Ishikawa (cell line): ENCODE data around the gene TRIM54.

Source experiments
- CEBPB ChIP-seq: IDR thresholded peaks from 2 replicates; pipeline ENCODE4 v1.6.1; 2012
- EP300 ChIP-seq: IDR thresholded peaks from 2 replicates; pipeline ENCODE4 v1.6.1; 2012; ENCODE audit warnings: borderline replicate concordance
- FOXM1 ChIP-seq: IDR thresholded peaks from 2 replicates; pipeline ENCODE4 v1.6.1; 2012; ENCODE audit warnings: low read depth, borderline replicate concordance
- MAX ChIP-seq: IDR thresholded peaks from 2 replicates; pipeline ENCODE4 v1.6.1; 2012
- RAD21 ChIP-seq: IDR thresholded peaks from 2 replicates; pipeline ENCODE4 v1.6.1; 2012; ENCODE audit warnings: low read depth
- TAF1 ChIP-seq: IDR thresholded peaks from 2 replicates; pipeline ENCODE4 v1.6.1; 2012; ENCODE audit warnings: low read depth, mild to moderate bottlenecking
- TEAD4 ChIP-seq: IDR thresholded peaks from 2 replicates; pipeline ENCODE4 v1.6.1; 2012
- USF1 ChIP-seq: IDR thresholded peaks from 2 replicates; pipeline ENCODE4 v1.6.1; 2012
- YY1 ChIP-seq: IDR thresholded peaks from 2 replicates; pipeline ENCODE4 v1.6.1; 2012; ENCODE audit warnings: low read depth
- TF ChIP-seq, protein P1 (sequence below): IDR thresholded peaks from 2 replicates; pipeline ENCODE4 v1.6.1; 2012; ENCODE audit warnings: low read depth, mild to moderate bottlenecking

GRCh38 chr2:27303093-27304025 lies 21.1 kb downstream of the TRIM54 start:
- no peak for TF ChIP-seq TEAD4
- TF ChIP-seq, protein P1, sequence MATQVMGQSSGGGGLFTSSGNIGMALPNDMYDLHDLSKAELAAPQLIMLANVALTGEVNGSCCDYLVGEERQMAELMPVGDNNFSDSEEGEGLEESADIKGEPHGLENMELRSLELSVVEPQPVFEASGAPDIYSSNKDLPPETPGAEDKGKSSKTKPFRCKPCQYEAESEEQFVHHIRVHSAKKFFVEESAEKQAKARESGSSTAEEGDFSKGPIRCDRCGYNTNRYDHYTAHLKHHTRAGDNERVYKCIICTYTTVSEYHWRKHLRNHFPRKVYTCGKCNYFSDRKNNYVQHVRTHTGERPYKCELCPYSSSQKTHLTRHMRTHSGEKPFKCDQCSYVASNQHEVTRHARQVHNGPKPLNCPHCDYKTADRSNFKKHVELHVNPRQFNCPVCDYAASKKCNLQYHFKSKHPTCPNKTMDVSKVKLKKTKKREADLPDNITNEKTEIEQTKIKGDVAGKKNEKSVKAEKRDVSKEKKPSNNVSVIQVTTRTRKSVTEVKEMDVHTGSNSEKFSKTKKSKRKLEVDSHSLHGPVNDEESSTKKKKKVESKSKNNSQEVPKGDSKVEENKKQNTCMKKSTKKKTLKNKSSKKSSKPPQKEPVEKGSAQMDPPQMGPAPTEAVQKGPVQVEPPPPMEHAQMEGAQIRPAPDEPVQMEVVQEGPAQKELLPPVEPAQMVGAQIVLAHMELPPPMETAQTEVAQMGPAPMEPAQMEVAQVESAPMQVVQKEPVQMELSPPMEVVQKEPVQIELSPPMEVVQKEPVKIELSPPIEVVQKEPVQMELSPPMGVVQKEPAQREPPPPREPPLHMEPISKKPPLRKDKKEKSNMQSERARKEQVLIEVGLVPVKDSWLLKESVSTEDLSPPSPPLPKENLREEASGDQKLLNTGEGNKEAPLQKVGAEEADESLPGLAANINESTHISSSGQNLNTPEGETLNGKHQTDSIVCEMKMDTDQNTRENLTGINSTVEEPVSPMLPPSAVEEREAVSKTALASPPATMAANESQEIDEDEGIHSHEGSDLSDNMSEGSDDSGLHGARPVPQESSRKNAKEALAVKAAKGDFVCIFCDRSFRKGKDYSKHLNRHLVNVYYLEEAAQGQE, result no peak
- TF ChIP-seq EP300, result no peak
- no peak for TF ChIP-seq CEBPB
- peak; percentile 80 for TF ChIP-seq RAD21
- TF ChIP-seq YY1, result no peak
- TF ChIP-seq USF1, result no peak
- no peak for TF ChIP-seq FOXM1
- TF ChIP-seq TAF1, result no peak
- TF ChIP-seq MAX, result no peak
